Gastroesophageal sphincter (tissue), 3 donors: ENCODE measurements around the gene COQ8B.

ENCODE experiments used
- CTCF ChIP-seq, 4 experiments: fragments of 200-600 bp in 2 of 4; fragments of 450-650 bp in 2 of 4; sonication (generic) in 1 of 4; IDR thresholded peaks; one replicate each; pipeline ENCODE4 v1.5.1; 2017 to 2019; ENCODE audit warnings: antibody characterized with exemption in 4 of 4, mild to moderate bottlenecking in 2 of 4, moderate library complexity in 2 of 4
- EP300 ChIP-seq: sonication (generic); formaldehyde crosslinking; IDR thresholded peaks from one replicate; pipeline ENCODE4 v1.6.1; 2017; ENCODE audit warnings: antibody characterized with exemption, mild to moderate bottlenecking
- POLR2AphosphoS5 ChIP-seq: sonication (generic); formaldehyde crosslinking; IDR thresholded peaks from one replicate; pipeline ENCODE4 v1.6.1; 2017; ENCODE audit warnings: antibody characterized with exemption

GRCh38 chr19:40759352-40759751 is 42.7 kb upstream of the COQ8B start:
- TF ChIP-seq EP300 (no peak), CTCF (IDR thresholded peaks at IDR 0.05) (no peak), POLR2AphosphoS5 (no peak)
